HepG2 (cell line): ENCODE measurements around the gene PAN2. TPM values are rescaled to one million over a fixed set of nuclear protein-coding genes. Genes with fewer than 3 reads are reported as not detected.

Source experiments
- DDIT3 ChIP-seq: sonication (generic); formaldehyde crosslinking; IDR thresholded peaks from 2 replicates; pipeline ENCODE4 v1.4.0; 2020; ENCODE audit warnings: mild to moderate bottlenecking, missing genetic modification reagents
- EED ChIP-seq: sonication (generic); formaldehyde crosslinking; IDR thresholded peaks from 2 replicates; pipeline ENCODE4 v1.5.0; 2020; ENCODE audit warnings: mild to moderate bottlenecking, missing genetic modification reagents
- GPN1 ChIP-seq: sonication (generic); formaldehyde crosslinking; IDR thresholded peaks from 2 replicates; pipeline ENCODE4 v1.5.1; 2020; ENCODE audit warnings: missing genetic modification reagents, borderline replicate concordance
- GTF2F1 ChIP-seq: fragments of 150-350 bp; IDR thresholded peaks from 2 replicates; pipeline ENCODE4 v1.6.1; 2014; ENCODE audit warnings: low read length
- HMG20B ChIP-seq: conservative IDR thresholded peaks from 2 replicates; pipeline ENCODE4 v1.6.1; 2016; ENCODE audit warnings: missing genetic modification reagents, missing compliant biosample characterization
- JUNB ChIP-seq: sonication (generic); formaldehyde crosslinking; IDR thresholded peaks from 2 replicates; pipeline ENCODE4 v1.8.0; 2022; ENCODE audit warnings: missing genetic modification reagents, mild to moderate bottlenecking, borderline replicate concordance
- LBX2 ChIP-seq: sonication (generic); formaldehyde crosslinking; IDR thresholded peaks from 2 replicates; pipeline ENCODE4 v1.5.0; 2020; ENCODE audit warnings: missing genetic modification reagents, mild to moderate bottlenecking, borderline replicate concordance
- MAFK ChIP-seq, 2 experiments: IDR thresholded peaks in 1 of 2; conservative IDR thresholded peaks in 1 of 2; 2 replicates each; pipeline ENCODE4 v1.6.1; 2011; ENCODE audit warnings: improper control_type of control experiment in 2 of 2, low read length in 2 of 2
- MTA3 ChIP-seq: sonication (generic); formaldehyde crosslinking; IDR thresholded peaks from 2 replicates; pipeline ENCODE4 v1.4.0; 2020; ENCODE audit warnings: missing genetic modification reagents
- NBN ChIP-seq: fragments of 450-650 bp; conservative IDR thresholded peaks from 2 replicates; pipeline ENCODE4 v1.6.1; 2017
- PBX2 ChIP-seq: IDR thresholded peaks from 2 replicates; pipeline ENCODE4 v1.6.1; 2016; ENCODE audit warnings: control low read depth
- RFXAP ChIP-seq: sonication (generic); formaldehyde crosslinking; IDR thresholded peaks from 2 replicates; pipeline ENCODE4 v1.4.0; 2020; ENCODE audit warnings: missing genetic modification reagents, borderline replicate concordance
- TBX2 ChIP-seq: sonication (generic); formaldehyde crosslinking; IDR thresholded peaks from 2 replicates; pipeline ENCODE4 v1.5.0; 2020; ENCODE audit warnings: missing genetic modification reagents, mild to moderate bottlenecking, borderline replicate concordance
- ZBTB49 ChIP-seq: sonication (generic); formaldehyde crosslinking; IDR thresholded peaks from 2 replicates; pipeline ENCODE4 v1.4.0; 2020; ENCODE audit warnings: missing genetic modification reagents, borderline replicate concordance
- ZNF33B ChIP-seq: sonication (generic); formaldehyde crosslinking; IDR thresholded peaks from 2 replicates; pipeline ENCODE4 v1.5.1; 2020; ENCODE audit warnings: mild to moderate bottlenecking, missing genetic modification reagents
- ZNF75D ChIP-seq: sonication (generic); formaldehyde crosslinking; IDR thresholded peaks from 2 replicates; pipeline ENCODE4 v1.8.1; 2023; ENCODE audit warnings: missing genetic modification reagents, mild to moderate bottlenecking, borderline replicate concordance
- ZNF782 ChIP-seq: sonication (generic); formaldehyde crosslinking; IDR thresholded peaks from 2 replicates; pipeline ENCODE4 v1.4.0; 2020; ENCODE audit warnings: missing genetic modification reagents, mild to moderate bottlenecking, borderline replicate concordance
- polyA plus RNA-seq, 8 experiments: library from polyadenylated mRNA; depleted of rRNA in 3 of 8; stranded (reverse) in 7 of 8; unstranded in 1 of 8; fragments of >200 nt; fragmentation: Illumina TruSeq in 4 of 8; extraction: Trizol in 4 of 8; gene quantifications; 2 replicates each; pipeline versions ENCODE4 v1.2.1 to v1.2.3, GENCODE V29; 2011 to 2016; ENCODE audit warnings: low read depth in 4 of 8, missing spikeins in 1 of 8, mixed read lengths in 1 of 8; ENCODE audit not compliant: insufficient read depth in 1 of 8
- total RNA-seq, 5 experiments: library from RNA; depleted of rRNA; stranded (reverse); fragments of >200 nt; fragmentation: Illumina TruSeq; extraction: Trizol; gene quantifications; 2 replicates each; pipeline ENCODE4 v1.2.3, GENCODE V29; 2016; ENCODE audit warnings: low read depth in 1 of 5
- TF ChIP-seq, protein P1 (sequence below): sonication (generic); formaldehyde crosslinking; IDR thresholded peaks from 2 replicates; pipeline ENCODE4 v1.4.0; 2020; ENCODE audit warnings: missing genetic modification reagents, low read depth, mild to moderate bottlenecking, borderline replicate concordance
- TF ChIP-seq, protein P2 (sequence below): sonication (generic); formaldehyde crosslinking; IDR thresholded peaks from 2 replicates; pipeline ENCODE4 v1.9.0; 2021; ENCODE audit warnings: missing genetic modification reagents, mild to moderate bottlenecking, borderline replicate concordance
- TF ChIP-seq, protein P3 (sequence below): sonication (generic); IDR thresholded peaks from 2 replicates; pipeline ENCODE4 v1.6.1; 2016; ENCODE audit warnings: low read depth, borderline replicate concordance
- TF ChIP-seq, protein P4 (sequence below): IDR thresholded peaks from 2 replicates; pipeline ENCODE4 v1.6.1; 2012; ENCODE audit warnings: inconsistent platforms

Gene PAN2
- total and polyA plus RNA-seq, 2 of the 13 experiments (the other 11 are each of a cell fraction or from before 2014, with no cell fraction given) = 27.2 to 61.1 TPM

DNA sequence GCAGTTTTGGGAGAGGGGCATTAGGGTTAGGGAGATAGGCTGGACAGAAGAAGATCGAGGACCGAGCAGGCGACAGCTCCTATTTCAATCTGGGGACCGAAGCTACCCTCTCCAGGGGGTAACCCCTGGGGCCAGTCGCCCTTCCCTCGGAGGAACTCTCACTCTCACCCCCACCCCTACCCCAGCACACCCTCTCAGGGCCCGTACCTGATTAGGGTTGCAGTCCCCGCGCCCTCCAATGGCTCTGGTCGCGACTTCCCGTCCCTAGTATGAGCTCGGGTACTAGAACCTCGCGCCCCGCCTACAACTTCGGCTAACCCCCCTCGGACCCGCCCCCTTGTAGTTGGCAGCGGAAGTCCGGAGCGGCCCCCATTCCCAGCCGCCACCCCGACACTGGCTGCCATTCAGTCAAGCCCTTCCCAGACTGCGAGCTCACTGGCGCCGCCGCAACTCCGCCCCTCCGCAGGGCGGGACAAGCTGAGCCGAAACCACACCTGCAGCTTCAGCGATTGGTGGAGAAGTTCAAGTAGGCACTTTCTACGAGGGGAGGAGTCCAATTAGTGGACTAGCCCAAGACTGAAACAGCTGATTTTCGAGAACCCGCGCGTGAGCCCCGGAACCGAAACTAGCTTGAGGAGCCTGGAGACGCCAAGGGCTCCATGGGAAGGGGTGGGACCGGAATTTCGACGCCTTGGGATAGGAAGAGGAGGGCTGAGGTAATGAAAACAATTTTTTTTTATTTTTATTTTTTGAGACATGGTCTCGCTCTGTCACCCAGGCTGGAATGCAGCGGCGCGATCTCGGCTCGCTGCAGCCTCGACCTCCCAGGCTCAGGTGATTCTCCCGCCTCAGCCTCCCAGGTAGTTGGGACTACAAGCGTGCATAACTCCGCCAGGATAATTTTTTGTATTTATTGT is 26.3 kb upstream of the PAN2 start, which contains the start of gene STAT2 (continued):
- TF ChIP-seq ZBTB49 (no peak), MAFK (conservative IDR thresholded peaks at IDR 0.05 in 1 of 2, IDR thresholded peaks at IDR 0.05 in 1 of 2; ENCODE audit: low read length in 2 of 2) (peak; percentile 24; a peak in 2 of 4 replicates), LBX2 (no peak), ZNF33B (CRISPR knock-in tag) (no peak), GTF2F1 (no peak), GPN1 (CRISPR knock-in tag) (no peak), HMG20B (CRISPR knock-in tag) (no peak), EED (CRISPR knock-in tag) (no peak), ZNF782 (0 out of 2 replicates have a peak, but pooled peaks have one; percentile 64), TBX2 (CRISPR knock-in tag) (peak; percentile 68; the same call in 1 of the 2 replicates), DDIT3 (CRISPR knock-in tag) (no peak), ZNF75D (CRISPR knock-in tag) (no peak), NBN (no peak), JUNB (CRISPR knock-in tag) (no peak), MTA3 (CRISPR knock-in tag) (no peak), RFXAP (CRISPR knock-in tag) (peak; percentile 58; the same call in 1 of the 2 replicates), PBX2 (peak; percentile 53)
- TF ChIP-seq, protein P1, sequence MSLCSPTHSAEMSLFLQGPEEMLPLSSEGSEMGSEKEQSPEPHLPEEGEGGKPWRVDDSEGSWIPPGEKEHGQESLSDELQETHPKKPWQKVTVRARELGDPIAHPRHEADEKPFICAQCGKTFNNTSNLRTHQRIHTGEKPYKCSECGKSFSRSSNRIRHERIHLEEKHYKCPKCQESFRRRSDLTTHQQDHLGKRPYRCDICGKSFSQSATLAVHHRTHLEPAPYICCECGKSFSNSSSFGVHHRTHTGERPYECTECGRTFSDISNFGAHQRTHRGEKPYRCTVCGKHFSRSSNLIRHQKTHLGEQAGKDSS (CRISPR knock-in tag) = no peak; the same call in 1 of the 2 replicates
- TF ChIP-seq, protein P2, sequence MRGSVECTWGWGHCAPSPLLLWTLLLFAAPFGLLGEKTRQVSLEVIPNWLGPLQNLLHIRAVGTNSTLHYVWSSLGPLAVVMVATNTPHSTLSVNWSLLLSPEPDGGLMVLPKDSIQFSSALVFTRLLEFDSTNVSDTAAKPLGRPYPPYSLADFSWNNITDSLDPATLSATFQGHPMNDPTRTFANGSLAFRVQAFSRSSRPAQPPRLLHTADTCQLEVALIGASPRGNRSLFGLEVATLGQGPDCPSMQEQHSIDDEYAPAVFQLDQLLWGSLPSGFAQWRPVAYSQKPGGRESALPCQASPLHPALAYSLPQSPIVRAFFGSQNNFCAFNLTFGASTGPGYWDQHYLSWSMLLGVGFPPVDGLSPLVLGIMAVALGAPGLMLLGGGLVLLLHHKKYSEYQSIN (CRISPR knock-in tag) = no peak
- TF ChIP-seq, protein P3, sequence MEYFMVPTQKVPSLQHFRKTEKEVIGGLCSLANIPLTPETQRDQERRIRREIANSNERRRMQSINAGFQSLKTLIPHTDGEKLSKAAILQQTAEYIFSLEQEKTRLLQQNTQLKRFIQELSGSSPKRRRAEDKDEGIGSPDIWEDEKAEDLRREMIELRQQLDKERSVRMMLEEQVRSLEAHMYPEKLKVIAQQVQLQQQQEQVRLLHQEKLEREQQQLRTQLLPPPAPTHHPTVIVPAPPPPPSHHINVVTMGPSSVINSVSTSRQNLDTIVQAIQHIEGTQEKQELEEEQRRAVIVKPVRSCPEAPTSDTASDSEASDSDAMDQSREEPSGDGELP = peak; percentile 100
- TF ChIP-seq, protein P4, sequence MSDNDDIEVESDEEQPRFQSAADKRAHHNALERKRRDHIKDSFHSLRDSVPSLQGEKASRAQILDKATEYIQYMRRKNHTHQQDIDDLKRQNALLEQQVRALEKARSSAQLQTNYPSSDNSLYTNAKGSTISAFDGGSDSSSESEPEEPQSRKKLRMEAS = peak; percentile 86
